Coronary artery (tissue), 2 donors: ENCODE data around the gene LCP2.

Source experiments
- DNase-seq: peaks from one replicate; pipeline ENCODE4 v3.0.0-alpha.2; 2017; ENCODE audit warnings: low spot score
- H3K27ac ChIP-seq, 2 donors: fragments of 200-600 bp; sonication (generic); one replicate each; pipeline ENCODE4 v1.5.1; 2016 to 2019
- H3K4me3 ChIP-seq: fragments of 200-600 bp; sonication (generic); 2 replicates; pipeline ENCODE4 v1.5.1; 2016; ENCODE audit warnings: mild to moderate bottlenecking, moderate library complexity
- TF ChIP-seq, protein P1 (sequence below): fragments of 200-600 bp; sonication (generic); IDR thresholded peaks from one replicate; pipeline ENCODE4 v1.5.1; 2019; ENCODE audit warnings: antibody characterized with exemption

The LCP2 gene

DNA sequence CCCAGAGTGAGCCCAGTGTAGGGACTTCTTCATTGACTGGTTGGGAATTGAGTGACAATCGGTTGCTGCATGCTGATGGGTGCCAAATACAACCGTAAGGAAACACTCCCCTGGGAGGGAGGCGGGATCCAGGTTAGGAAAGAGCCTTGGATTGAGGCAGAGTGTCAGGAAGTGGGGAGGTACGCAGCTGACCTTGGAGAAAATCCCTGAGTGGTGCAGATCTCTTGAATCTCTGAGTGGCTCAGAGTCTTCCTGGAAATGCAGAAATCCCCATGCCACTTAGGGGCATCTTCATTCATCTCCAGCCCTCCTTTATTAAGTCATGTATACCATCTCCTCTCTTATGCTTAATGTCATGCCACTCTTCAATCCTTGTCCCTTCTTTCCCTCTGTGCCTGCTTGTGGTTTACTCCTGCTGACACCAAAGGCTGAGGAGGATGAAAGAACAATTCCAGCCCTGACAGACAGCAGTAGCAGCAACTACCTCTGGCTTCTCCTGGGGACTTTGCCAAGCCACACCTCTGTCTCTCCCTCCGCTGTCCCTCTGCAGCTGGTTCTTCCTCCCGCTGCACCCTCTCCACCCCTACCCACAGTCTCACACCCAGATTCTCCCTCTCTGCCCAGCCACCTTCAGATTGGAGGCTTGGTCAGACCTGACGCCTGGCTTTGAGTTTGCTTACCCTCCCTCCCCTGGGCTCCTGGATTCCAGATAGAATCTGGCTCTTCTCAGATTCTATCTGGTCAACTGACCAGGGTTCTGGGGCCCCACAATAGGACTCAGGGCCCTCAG, 14.1 kb upstream of the LCP2 start:
- Histone ChIP-seq H3K4me3 (no peak overlapping the region), H3K27ac (peak overlapping the region in 1 of 2 donors; percentile 17)
- TF ChIP-seq, protein P1, sequence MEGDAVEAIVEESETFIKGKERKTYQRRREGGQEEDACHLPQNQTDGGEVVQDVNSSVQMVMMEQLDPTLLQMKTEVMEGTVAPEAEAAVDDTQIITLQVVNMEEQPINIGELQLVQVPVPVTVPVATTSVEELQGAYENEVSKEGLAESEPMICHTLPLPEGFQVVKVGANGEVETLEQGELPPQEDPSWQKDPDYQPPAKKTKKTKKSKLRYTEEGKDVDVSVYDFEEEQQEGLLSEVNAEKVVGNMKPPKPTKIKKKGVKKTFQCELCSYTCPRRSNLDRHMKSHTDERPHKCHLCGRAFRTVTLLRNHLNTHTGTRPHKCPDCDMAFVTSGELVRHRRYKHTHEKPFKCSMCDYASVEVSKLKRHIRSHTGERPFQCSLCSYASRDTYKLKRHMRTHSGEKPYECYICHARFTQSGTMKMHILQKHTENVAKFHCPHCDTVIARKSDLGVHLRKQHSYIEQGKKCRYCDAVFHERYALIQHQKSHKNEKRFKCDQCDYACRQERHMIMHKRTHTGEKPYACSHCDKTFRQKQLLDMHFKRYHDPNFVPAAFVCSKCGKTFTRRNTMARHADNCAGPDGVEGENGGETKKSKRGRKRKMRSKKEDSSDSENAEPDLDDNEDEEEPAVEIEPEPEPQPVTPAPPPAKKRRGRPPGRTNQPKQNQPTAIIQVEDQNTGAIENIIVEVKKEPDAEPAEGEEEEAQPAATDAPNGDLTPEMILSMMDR, result no peak
- no peak for DNase-seq

DNA sequence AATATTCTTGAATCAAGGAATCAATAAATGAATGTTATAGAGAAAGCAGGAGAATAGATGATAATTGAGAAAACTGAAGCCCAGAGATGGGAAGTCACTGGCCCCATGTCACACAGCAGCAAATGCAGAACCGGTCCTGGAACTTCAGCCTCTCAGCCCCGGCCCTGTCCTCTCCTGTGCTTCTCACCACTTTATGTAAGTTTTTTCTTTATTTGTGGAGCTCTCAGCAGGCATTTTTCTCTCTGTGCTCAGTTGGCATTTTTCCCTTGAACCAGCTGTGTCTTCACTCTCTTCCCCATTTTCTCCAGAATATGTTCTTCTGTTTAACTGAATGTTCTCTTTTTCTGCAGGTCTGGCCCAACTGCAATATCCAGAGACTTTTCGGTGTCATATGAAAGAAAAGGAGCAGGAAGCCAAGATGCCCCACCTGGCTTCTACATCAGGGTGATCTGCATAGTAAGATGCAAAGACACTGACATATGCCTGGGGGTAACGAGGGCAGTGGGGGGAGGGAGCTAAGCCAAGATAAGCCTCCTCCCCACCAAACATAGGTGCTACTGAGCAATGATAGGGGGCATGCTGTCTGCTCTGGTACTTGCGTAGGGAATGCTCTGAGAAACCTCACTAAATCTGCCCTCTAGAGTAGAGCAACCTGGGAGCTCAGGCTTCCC, 12.8 kb upstream of the LCP2 start:
- Histone ChIP-seq H3K4me3 (no peak overlapping the region), H3K27ac (no peak overlapping the region)
- DNase-seq, result no peak
- TF ChIP-seq, protein P1, result no peak

DNA sequence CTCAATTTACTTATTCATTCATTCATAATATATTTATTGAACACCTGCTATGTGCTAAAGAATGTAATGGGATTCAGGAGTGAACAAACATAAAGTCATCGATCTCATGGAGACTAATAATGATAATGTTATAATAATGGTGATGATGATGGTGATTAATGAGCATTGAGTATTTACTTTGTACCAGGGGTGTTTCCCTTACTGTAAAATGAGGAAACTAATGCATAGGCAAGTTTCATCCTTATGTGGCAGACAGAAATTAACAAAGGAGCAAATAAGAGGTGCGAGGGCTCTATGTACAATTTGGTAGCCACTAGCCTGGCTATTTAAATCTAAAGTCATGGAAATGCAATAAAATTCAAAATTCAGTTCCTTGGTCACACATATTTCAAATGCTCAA, 11.1 kb upstream of the LCP2 start:
- Histone ChIP-seq H3K27ac (no peak overlapping the region), H3K4me3 (no peak overlapping the region)
- DNase-seq, result no peak
- TF ChIP-seq, protein P1, result no peak

DNA sequence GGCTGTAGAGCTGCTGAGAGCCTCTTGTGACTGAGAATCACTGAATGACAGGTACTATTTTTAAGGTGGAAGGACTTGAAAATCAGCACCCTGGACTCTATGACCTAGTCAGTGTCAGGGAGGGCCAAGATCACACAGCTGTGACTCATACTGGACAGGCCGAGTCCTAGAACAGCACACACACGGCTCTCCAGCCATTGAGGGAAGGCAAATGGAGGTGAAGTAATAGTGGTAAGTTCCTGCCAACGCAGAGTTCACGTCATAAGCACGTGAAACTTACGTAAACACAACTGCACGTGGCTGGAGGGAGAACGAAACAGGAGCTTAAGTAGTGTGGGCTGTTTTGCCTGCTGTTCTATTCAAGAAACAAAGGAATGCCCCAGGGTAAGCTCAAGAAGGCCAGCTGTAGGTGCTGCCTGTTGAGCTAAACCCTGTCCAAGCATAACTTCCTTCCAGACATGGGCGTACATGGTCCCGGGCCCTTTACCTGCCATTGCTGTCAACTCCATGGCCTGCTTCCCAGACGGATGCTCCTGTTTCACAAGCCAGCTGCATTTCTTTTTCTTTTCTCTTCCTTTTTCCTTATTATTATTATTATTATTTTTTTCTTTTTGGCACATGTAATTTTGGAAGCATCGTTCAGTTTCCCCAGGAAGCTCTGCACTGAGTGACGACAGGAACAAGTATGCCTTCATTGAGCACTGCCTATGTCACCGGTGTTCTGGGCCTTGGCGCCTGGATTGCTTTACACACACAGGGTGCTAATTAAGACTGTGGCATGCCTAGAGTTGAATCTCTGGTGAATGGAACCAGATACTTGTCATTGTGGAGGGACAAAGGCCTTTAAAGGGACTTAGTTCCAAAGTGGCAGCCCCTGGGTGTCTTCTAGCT, 10.2 kb upstream of the LCP2 start:
- TF ChIP-seq, protein P1, result no peak

DNA sequence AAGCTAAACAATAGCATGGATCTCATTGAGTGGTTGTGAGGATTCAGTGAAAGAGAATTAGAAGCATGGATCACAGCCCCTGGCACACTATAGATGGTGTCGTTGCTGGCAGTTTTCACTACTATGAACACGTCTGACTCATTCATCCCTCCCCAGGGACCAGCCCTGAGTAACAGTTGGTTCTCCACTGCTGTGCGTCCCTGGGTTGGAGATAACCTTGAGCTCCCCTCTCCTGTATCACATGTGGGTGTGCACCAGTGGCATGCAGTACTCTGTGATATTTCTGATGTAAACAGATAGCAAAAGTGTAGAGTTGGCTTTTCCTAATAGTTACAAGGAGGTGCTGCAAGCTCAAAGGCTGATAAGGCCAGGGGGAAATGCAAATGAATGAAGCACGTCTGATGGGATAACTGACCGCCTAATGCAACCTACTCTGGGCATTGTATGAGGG, 8.8 kb upstream of the LCP2 start:
- Histone ChIP-seq H3K4me3 (no peak overlapping the region), H3K27ac (peak overlapping the region in 1 of 2 donors; percentile 33)
- TF ChIP-seq, protein P1, result no peak
- DNase-seq, result no peak

More for the DNA sequence above, 10.2 kb upstream of the LCP2 start:
- Histone ChIP-seq H3K4me3 (no peak overlapping the region), H3K27ac (peak overlapping the region; percentile 53 to 65)
- DNase-seq, result peak; percentile 86

DNA sequence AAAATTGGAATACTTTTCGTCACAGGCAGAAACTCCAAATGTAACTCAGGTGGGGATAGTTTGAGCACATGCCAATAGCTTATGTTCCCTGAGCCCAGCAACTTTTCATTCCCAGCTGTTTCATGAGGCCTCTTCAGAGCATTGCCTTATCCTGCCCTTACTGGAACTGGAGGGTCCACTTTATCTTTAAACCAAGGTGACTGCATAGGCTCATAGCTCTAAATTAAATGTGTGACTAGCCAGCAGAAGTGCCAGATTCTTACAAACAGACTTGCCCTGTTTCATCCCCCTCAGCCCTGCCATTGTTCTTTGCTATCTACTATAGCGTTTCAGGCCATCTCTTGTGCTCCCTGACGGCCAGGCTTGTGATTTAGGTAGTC, 8.1 kb upstream of the LCP2 start:
- no peak overlapping the region for H3K27ac ChIP-seq

More for the DNA sequence above, 8.1 kb upstream of the LCP2 start:
- no peak overlapping the region for H3K4me3 ChIP-seq
- TF ChIP-seq, protein P1, result no peak
- no peak for DNase-seq
